Stromal cell of bone marrow (primary cell): Measurements from ENCODE around the gene FNDC11.

ENCODE experiments used
- DNase-seq: peaks from one replicate; pipeline ENCODE4 v3.0.0-alpha.2; 2012; ENCODE audit warnings: low read depth

Gene FNDC11

DNA sequence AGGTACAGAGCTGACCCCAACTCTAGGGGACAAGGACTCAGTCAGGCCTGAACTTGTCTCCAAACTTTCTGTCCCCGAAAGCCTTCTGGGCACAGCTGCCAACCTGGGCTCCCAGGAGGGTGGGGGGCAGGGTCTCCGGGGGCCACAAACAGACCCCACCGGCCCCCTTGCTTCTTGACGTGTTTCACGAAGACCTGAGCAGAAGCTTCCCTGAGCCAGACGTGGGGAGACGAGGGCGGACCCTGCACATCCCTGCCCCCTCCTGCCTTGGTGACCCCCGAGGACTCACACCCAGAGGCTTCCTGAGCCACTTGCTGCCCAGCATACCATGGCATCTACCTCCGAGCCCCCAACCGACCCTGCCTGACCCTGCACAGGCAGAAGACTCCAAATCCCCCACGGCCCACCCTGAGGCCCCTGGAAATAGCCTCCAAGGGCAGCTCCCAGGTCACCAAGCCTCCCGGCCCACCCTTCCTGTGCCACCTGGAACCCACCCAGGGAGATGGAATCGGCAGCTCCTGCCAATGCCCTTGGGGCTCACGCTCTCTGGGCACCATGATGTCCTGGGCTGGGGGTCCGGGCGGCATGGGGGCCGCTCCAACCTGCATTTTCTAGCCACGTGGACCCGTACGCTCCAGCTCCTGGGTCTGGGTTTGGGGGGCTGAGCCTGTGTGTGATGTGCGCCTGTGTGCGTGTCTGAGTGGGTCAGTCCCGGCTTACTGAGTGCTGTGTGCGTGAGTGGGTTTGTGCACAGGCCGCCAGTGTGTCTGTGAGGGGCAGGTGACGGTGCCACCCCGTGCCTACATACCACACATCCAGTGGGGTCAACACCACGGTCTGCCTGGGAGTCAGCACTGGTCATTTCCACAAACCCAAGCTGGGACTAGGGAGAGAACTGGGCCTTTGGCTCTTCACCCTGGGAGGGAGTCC lies 14.3 kb upstream of the FNDC11 start:
- DNase-seq: no peak

DNA sequence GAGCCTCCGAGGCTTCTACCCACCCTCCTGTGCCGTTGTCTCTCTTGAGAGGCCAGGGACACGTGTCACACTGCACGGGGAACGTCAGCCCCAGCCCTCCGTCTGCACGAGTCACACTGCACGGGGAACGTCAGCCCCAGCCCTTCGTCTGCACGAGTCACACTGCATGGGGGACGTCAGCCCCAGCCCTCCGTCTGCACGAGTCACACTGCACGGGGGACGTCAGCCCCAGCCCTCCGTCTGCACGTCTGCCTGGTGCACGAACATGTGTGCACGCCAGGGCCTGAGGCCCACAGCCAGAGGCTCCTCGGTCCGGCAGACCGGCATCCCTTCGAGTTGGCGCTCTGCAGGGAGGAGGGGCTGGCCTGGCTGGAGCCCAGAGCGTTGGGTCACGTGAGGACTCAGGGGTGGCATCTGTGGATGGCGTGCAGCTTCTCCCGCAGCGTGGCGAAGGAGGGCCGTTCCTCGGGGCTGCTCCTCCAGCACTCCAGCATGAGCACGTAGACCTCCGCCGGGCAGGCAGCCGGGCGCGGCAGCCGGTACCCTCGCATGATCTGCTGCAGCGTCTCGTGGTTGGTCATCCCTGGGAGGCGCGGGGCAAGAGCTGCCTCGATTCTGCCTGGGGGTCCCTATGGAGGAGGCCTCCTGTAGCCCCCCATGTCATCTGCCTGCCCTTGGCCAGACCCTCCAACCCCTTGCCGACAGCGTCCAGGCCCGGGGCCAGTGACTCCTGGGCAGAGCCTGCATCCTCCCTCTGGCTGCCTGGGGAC lies 13.4 kb upstream of the FNDC11 start:
- no peak for DNase-seq

DNA sequence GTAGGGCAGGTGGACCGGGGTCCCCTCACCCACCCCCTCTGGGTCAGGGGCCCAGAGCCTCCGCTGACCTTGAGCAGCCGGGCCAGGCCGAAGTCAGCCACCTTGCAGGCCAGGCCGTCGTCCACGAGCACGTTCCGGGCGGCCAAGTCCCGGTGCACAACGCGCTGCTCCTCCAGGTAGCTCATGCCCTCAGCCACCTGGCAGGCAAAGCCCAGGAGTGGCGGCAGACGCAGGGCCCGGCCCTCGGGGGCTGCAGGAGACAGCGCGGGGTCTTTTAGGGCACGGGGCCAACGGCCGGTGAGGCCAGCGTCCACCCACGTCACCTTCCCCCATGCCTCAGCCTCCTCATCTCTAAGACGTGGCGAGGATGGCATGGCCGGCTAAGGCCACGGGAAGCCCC lies 12.6 kb upstream of the FNDC11 start:
- DNase-seq: no peak

DNA sequence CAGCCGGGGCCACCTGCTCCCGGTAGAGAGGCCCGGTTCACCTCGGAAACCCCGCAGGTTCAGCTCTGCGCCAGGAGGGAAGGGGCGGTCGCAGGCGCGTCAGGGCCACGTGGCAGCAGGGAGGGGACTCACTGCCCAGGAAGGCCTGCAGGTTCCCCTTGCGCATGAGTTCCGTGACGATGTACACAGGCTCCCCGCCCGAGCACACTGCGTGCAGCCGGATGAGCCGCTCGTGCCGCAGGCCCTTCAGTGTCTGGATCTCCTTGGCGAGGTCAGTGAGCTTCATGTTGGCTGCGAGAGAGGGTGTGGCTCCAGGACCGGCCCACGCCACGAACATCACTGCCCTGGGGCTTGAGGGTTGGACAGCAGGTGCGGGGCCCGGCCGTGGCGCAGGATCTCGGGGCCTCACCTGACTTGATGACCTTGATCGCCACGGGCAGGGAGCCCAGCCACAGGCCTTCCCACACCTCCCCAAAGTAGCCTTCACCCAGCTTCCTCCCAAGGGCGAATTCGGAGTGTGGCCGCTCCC lies 11.9 kb upstream of the FNDC11 start:
- DNase-seq: no peak

DNA sequence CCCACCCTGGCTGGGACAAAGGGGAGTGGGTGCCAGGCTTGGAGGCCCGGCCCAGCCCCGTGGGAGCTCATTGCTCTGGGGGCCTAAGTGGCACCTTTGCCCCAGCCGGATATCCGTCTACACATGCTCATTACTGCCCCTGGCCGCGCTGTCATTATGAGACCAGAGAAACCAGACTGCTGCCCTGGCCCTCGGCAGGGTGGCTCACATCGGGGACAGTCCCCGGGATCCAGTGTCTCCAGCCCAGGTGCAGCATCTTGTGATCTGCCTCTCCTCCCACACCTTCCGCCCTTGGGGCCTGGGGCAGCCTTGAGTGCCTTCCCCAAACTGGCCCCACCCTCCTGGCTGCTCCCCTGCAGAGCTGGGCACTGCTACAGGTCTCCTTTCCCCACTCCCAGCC lies 11.3 kb upstream of the FNDC11 start:
- no peak for DNase-seq

DNA sequence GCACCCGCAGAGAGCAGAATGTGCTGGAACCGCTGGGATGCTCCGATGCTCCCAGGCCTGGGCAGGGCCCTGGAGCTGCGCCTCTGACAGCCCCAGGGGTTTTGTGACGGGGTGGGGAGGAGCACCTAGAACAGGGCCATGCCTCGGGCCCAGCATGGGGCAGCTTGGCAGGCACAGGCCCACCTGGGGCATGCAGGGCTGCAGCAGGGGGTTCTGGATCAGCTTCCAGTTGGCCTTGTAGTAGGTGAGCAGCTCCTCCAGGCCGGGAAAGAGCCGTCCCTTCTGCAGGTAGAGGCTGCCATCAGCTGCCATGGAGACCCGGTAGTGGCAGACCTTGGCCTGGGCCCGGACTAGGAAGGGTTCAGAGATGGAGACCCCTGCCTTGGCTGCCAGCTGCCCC lies 10.8 kb upstream of the FNDC11 start:
- no peak for DNase-seq

DNA sequence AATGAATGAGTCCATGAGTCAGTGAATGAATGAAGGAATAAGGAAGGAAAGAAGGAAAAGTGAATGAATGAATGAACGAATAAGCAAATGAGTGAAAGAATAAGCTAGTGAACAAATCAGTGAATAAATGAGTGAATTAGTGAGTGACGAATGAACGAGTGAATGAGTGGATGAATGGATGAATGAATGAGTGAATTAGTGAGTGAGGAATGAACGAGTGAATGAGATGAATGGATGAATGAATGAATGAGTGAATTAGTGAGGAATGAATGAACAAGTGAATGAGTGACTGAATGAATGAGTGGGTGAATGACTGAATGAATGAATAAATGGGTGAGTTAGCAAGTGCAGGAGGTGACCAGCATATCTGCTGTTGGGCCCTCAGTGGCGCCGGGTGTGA lies 10.2 kb upstream of the FNDC11 start:
- no peak for DNase-seq

DNA sequence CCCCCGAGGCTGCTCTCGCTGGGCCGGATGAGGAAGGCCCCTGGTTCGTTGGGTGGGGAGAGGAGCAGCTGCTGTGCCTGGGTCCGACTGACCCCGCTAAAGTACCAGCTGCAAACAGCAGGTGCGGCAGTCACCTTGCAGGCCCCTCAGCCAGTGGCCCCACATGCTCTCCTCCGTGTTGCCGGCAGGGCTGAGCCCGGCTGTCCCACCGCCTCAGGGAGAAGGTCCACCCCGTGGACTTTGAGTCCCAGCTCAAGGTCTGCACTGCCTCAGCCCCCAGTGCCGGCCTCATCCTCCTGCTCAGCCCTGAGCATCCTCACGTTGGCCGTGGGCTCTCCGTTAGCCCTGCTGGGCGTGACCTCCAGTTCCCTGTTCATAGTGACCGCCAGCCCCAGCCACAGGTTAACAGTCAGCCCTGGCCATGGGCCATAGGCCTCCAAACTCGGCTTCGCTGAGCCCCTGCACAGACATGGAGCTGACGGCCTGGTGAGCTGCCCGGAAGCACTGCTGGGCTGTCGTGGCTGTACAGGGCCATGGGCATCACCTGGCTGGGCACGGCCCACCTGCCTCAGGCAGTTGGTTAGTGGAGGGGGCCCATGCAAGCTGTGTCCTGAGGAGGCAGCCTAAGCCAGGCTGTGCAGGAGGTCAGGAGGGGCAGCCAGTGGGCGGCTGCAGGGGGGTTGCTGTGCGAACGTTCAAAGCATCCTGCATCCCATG lies 9.6 kb upstream of the FNDC11 start:
- no peak for DNase-seq

DNA sequence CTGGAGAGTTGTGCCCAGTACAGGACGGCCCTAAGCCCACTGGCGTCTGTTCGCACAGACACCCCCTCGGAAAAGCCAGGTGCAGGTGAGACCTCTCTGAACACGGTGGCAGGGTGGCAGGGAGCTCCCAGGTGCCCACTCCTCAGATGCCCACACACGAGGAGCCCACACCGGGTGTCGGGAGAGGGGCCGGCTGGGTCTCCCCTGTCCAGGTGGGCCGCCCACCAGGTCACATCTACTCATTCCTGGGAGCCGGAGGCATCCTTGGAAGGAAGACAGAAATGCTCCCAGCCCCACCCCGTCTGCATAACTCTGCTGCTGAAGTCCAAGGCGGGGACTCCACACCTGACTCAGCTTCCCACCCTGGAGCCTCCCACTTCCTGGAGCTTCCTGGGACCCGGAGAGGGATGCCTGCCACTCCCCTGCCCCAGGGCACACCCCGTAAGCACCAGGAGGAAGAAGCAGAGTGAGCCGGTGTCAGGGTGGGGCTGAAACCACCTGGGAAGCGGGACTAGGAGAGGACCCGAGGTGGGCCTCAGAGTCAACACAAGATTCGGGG lies 8.9 kb upstream of the FNDC11 start:
- DNase-seq: no peak

DNA sequence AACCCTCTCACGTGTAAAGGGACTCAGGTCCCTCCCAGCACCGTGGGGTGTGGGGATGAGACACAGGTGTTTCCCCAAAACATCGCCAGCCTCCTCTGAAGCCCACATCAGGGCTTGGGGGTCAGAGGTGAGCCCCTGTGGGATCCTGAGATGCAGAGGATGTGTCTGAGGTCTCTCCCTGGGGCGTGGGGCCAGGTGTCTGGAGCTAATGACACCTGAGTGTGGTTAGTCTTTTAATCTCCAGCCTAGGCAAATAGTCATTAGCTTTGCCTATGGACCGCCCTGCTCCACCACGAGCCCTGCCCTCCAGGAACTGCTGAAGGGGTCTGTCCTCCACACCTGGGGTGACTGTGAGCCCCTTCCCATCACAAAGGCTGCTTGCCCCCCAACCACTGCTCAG lies 8.1 kb upstream of the FNDC11 start:
- DNase-seq: no peak

DNA sequence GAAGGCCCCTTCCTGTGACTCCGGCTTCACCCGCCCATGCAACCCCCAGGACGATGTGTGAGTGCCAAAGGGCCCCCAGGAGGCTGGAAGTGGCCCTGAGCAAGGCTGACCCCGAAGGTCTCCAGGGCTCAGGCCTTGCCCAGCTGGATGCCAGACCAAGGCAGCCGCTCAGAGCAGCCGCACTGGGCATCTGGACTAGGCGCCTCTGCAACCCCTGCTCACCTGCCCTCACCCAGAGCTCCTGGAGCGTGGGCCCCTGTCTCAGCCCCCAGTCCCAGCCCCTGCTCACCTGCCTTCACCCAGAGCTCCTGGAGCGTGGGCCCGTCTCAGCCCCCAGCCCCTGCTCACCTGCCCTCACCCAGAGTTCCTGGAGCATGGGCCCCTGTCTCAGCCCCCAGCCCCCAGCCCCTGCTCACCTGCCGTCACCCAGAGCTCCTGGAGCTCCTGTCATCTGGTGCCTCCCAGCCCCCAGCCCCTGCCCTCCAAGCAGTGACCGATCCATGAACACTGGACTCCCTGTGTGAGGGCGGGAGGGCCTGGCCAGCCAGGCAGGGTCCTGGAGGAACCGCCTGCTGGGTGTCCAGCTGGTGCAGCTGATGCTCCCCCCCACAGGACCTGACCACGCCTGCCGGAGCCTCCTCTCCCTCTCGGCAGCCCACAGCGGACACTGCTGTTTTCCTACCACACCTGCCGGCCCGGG lies 7.6 kb upstream of the FNDC11 start:
- DNase-seq: no peak

DNA sequence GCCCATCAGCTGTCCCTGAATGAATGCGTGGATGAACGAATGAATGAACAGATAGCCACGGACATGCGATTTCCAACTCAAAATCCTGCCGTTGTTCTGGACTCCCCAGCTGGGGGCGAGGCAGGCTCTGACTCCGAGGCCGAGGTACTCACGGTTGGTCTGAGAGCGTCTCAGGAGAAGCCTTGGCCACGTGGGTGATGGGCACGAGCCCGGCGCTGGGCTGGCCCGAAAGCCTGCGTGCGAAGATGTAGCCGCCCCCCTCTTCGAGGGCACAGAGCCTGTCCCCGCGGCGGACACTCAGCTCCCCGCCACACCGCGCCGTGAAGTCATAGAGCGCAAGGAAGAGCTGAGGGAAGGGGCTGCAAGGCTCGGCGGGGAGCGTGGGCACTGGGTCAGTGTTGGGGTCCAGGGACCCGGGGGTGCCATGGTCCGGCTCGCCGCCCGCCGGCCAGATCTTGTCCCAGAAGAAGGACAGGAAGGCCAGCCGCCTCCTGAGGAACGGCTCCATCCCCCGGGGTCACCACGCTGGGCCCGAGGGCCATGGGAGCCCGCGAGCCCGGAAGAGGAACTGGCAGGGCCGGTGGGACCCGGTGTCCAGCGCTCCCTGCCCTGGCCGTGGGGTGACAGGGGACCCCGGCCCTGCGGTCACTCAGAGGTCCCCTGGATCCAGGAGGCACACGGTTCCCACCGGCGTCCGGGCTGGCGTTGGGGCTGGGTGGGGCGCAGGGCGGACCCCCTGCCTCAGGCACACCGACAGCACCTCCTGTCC lies 6.8 kb upstream of the FNDC11 start:
- DNase-seq: no peak

DNA sequence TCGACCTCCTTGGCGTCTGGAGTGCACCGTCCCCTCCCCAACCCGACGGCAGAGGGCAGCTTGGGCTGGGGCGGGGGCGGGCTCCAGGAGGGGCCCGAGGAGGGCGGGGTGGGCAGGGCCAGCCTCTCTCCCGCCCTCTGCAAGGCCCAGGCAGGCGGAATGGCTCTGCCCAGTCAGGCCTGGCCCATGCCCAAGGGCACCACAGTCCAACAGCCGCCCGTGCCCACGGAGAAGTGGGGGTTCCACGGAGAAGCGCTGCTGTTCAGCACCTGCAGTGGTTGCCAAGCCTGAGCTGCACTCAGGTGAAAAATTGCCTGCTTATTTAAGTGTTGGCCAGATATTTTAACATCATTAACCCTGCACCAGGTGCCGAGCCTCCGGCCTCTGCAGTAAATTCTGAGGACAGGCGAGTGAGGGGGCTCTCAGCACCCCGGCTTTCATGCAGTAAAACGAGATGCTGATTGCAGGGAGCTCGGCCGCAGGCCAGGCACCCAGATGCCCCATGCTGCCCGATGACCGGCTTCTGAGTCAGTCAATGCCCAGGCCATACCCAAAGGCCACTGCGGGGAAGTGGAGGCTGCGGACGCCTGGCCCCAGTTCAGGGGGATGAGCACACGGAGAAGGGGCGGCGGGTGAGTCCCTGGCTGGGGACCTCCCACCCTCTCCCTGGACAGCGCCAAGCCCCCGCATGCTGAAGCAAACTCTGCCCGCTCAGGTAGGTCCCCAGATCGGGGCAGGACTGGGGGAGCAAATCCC lies 6.1 kb upstream of the FNDC11 start, which contains the start of gene SRMS:
Gene SRMS (minus strand): TSS at position 25 of the 756 bp plus-strand sequence. CDS start 286 bp downstream, outside the sequence.
- DNase-seq: no peak

DNA sequence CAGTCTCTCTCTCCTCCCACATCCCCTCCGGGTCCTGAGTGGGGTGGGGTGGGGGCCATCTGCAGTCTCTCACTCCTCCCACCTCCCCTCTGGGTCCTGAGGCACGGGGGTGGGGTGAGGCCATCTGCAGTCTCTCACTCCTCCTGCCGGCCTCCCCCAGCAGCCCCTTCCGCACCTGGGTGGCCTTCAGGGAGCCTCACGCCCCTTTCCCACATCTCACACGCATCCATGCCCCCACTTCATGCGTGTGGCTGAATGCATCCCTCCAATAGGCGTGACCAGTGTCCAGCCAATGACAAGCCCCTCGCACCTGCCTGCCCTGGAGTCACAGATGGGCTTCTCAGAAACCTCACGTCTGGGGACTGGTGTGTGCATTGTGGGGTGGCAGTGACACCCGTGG lies 5.4 kb upstream of the FNDC11 start:
- DNase-seq: no peak

DNA sequence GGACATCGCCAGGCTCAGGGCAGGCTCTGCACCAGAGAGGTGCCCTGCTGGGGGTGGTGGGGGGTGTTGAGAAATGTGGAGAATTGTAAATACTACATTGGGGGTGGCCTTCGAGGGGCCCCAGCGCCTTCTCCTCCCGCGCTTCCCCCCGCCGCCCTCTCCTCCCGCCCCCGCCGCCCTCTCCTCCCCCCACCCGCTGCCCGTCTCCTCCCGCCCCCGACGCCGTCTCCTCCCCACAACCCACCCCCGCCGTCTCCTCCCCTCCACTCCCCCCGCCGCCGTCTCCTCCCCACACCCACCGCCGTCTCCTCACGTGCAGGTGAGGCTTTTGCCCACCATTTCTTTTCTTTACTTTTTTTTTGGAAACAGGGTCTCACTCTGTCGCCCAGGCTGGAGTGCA lies 4.9 kb upstream of the FNDC11 start:
- DNase-seq: no peak

DNA sequence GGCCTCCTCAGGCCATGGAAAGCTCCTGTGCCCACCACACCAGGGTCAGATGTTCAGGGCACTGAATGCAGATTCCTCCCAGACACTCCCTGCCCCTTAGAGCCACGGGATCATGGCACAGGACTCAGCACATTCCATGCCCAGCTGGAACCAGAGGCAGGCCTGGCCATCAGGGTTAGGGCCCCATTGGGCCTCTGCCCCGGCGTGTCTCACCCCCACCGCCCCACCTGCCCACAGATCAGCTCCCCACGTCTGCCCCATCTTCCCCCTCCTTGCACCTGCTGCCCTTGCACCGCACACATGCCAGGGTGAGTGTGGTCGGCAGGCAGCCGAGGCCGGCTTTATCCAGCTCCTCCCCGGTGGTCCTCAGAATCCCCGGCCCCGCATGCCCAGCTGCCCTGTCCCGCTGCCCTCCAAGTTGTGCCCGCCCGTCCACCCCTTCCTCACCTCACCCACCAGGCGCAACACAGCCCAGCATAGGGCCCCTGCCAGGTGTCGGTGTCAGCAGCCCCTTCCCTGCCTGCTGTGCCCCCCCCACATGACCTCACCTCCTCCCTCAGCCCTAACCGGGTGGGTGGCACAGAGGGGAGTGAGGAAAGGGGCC lies 4.2 kb upstream of the FNDC11 start:
- DNase-seq: no peak

DNA sequence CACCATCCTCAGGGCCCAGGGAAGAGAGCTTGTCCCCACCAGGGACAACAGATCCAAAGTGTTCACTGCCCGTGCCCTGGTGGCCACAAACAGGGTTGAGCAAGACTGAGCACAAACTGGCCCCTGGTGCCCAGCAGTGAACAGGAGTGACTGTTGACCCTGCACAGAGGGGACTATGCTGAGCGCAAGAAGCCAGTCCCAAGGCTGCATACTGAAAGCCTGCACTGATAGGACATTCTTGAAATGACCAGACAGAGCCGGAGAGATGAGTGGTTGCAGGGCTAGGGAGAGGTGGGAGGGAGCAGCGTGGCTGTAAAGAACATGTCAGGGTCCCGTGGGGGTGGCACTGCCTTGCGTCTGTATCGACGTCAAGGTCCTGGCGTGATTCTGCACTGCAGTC lies 2.9 kb upstream of the FNDC11 start:
- no peak for DNase-seq

DNA sequence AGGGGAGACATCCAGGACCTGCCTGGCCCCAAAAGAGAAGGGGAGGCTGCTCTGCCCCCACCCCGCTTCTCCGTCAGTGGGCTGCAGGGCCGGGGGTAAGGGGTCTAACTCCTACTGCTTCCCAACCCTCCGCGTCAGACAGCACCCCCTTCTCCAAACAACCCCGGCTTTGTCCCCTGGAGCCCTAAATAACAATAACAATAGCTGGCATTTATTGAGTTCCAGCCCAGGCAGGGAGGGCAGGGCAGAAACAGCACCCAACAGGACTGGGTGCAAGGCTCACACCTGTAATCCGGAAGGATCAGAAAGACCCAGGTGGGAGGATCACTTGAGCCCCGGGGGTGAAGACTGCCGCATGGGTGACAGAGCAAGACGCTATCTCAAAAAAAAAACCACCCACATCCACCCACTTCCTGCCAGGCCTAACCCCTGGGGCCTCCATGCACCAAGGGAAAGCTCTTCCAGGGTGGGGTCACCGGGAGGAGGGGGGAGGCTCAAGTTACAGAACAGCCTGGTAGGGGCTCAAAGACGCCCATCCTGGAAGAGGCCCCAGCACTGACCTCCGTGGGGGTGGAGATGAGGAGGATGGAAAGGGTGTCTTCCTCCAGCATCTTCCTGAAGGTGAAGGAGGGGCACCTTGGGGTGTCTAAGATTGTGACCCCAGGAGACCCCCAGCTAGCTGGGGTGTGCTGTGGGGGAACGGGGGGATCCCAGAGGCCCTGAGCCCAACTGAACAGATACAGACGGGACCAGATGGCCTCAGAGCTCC lies 1.3 kb upstream of the FNDC11 start:
- DNase-seq: no peak
